Measurements from ENCODE around the gene NOL11.
A peak's percentile ranks its signal among the peaks of the same experiment; 100 is the strongest.
"Not testable (repeated sequence)": the region's sequence is repeated elsewhere in the genome, so short reads cannot be mapped to it uniquely, and the experiment has no call there.

The NOL11 gene

GRCh38 chr17:67717624-67718324, at the start of gene NOL11:
Gene NOL11 (plus strand): TSS chr17:67717936. CDS start chr17:67717948, 12 bp downstream.
- peak; percentile 95 for DNase-seq

- peak; percentile 74 for DNase-seq
These were observed 46.2 kb upstream of the NOL11 start for GRCh38 chr17:67671493-67671892.

- peak; percentile 83 for DNase-seq
These were observed 45.0 kb upstream of the NOL11 start for GRCh38 chr17:67672592-67673335.

DNA sequence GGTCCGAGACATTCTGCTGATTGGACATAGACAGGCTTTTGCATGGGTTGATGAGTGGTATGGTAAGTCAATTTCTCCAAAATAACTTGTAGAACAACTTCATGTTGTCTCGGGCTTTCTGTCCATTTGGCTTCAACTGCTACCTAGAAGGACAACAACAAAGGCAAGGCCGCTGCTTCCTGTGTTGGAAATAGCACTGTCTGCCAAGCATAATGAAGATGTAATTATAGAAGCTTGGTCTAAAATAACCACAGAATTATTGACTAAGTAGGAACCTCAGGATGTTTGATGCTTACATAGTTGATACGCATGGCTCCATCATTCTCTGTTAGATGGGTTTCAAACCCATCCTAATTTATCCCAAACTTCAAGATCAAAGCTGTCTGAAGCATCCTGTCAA, 42.3 kb upstream of the NOL11 start:
- DNase-seq, result no peak

DNA sequence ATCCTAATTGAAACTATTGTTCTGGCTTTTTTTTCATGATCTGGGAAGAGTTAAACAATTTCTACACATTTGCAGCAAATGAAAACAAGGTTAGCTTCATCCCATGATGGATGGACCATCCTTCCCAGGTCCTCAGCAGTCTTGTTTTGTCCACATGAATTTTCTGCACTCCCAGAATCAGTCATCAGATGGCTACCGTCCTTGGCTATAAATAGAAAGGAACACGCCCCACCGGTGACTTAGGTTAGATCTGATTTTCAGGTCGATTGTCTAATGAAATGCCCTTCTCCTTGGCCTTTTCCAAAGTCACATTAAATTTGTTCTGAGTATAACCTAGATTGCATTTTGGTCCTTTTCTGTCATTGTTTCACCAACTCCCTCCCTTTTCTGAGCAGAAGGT, 41.4 kb upstream of the NOL11 start:
- DNase-seq, result no peak

DNA sequence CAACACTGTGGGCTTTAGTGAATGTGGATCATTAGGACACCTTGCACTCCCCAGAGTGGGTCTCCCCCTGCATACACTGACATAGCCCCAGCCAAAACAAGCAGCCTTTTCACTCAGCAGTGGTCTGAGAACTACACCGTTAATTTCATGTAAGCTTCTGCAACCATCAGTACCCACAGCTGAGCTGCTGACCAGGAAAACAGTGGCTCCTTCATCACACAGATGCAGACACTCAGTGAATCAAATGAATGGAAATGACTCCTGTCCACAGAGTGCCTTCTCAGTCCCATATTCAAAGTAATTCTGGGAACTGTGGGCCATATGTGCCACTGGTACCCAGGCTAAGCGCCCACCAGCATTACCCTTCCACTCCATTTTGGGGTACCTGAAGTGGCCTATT, 39.3 kb upstream of the NOL11 start:
- peak; percentile 21 for DNase-seq

- DNase-seq, result no peak
These were observed 38.5 kb upstream of the NOL11 start for GRCh38 chr17:67679225-67679624.

- no peak for DNase-seq
These were observed 38.0 kb upstream of the NOL11 start for GRCh38 chr17:67679721-67680120.

GRCh38 chr17:67680445-67681224, 37.1 kb upstream of the NOL11 start:
- peak; percentile 98 for DNase-seq

GRCh38 chr17:67682196-67682595, 35.5 kb upstream of the NOL11 start:
- no peak for DNase-seq

GRCh38 chr17:67685351-67685750, 32.4 kb upstream of the NOL11 start:
- no peak for DNase-seq

- DNase-seq, result no peak
These were observed 31.5 kb upstream of the NOL11 start for GRCh38 chr17:67686241-67686640.

- no peak for DNase-seq
These were observed 30.2 kb upstream of the NOL11 start for GRCh38 chr17:67687511-67687910.

GRCh38 chr17:67689534-67690177, 28.1 kb upstream of the NOL11 start:
- DNase-seq, result peak; percentile 33

GRCh38 chr17:67693811-67694210, 23.9 kb upstream of the NOL11 start:
- DNase-seq, result no peak

GRCh38 chr17:67696347-67696746, 21.4 kb upstream of the NOL11 start:
- no peak for DNase-seq

DNA sequence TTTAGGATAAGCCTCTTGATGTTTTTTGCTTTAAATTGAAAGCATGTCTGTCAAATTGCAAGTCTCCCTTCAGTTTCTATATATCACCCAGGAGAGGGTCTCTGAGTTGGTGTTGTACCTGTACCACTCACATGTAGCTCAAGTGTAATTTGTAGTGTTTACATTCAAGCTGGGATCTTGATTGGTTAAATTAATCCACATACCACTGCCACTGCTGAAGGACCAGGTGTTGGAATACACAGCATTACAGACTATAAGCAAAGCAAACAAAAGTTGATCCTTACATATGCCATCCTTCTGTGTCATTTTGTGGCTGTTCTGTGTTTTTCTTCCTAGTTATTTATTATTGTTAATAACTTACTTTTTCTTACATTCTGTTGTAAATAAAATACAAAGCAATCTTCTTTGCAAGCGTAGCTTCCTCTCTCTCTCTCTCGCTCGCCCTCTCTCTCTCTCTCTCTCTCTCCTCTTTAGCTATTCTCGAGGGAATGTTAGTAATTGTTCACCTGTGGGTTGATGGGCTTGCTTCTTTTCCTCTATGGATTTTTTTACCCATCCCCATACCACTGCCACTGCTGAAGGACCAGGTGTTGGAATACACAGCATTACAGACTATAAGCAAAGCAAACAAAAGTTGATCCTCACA, 20.8 kb upstream of the NOL11 start:
- no peak for DNase-seq

GRCh38 chr17:67700037-67700724, 17.6 kb upstream of the NOL11 start:
- DNase-seq, result no peak

DNA sequence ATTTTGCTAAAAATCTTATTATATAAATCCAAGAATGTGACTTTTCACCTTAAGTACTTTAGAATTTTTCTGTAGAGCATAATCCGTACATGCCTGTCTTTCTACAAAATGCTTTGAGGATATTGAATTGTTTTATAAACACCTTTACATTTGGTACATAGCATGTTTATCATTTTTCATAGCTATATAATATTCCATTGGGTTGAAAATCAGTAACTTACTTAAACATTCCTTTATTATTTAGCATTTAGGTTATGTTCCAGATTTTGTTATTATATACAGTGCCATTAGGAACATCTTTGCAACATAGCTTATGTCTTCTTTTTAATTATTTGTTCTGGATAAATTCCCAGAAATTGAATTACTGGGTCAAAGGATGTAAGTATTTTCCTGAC, 17.0 kb upstream of the NOL11 start:
- DNase-seq, result no peak

DNA sequence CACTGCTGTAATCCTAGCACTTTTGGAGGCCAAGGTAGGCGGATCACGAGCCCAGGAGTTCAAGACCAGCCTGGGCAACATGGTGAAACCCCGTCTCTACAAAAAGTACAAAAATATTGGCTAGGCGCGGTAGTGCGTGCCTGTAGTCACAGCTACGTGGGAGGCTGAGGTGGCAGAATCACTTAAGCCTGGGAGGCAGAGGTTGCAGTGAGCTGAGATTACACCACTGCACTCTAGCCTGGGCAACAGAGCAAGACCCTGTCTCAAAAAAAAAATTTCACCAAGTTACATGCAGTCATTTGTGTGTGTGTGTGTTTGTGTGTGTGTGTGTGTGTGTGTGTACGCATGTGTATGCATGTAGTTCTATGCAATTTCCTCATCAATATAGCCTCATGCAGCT, 14.9 kb upstream of the NOL11 start:
- not testable (repeated sequence) for DNase-seq

GRCh38 chr17:67707442-67707841, 10.3 kb upstream of the NOL11 start:
- DNase-seq, result peak; percentile 28

DNA sequence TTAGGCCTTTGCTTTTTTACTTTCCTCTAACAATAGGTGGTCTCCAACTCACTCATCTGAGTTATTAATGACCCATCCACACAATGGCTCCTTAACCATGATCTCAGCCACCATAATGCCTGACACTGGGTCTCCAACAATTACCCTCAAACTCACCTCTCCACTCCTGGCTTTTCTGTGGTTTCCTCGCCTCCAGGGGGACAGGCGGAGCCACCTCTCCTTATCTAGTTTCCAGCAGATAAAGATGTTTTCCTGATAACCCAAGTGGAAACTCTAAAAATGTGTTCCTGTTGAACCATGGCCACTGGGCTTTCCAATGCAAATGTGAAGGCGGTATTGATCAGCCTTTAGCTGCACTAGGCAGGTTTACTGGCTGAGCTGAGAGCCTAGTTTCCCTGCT, 9.4 kb upstream of the NOL11 start:
- no peak for DNase-seq
